T-helper 2 cell (primary cell): Measurements from ENCODE around the gene SLC4A7.
"Not testable (repeated sequence)": the region's sequence is repeated elsewhere in the genome, so short reads cannot be mapped to it uniquely, and the experiment has no call there.

Experiments
- DNase-seq, 5 experiments: peaks; one replicate each; pipeline versions ENCODE4 v3.0.0 to v3.0.0-alpha.2; 2012 to 2022

SLC4A7 gene

GRCh38 chr3:27486336-27486735 lies 2.2 kb upstream of the SLC4A7 start:
- no peak for DNase-seq

- DNase-seq: no peak
Measured at GRCh38 chr3:27485866-27486265, 1.7 kb upstream of the SLC4A7 start.

GRCh38 chr3:27483117-27484014 lies 818 bp downstream of the SLC4A7 start:
- DNase-seq: peak; percentile 8 to 66 (median 16)

GRCh38 chr3:27479806-27480543 lies 4.2 kb downstream of the SLC4A7 start:
- DNase-seq: peak in 2 of 5 experiments; percentile 3 to 87

GRCh38 chr3:27471923-27472550 lies 12.1 kb downstream of the SLC4A7 start:
- no peak for DNase-seq

- no peak for DNase-seq
Measured at GRCh38 chr3:27468283-27468886, 15.8 kb downstream of the SLC4A7 start.

GRCh38 chr3:27467545-27467944 lies 16.6 kb downstream of the SLC4A7 start:
- peak in 1 of 5 experiments; percentile 66 for DNase-seq

GRCh38 chr3:27464646-27465045 lies 19.5 kb downstream of the SLC4A7 start:
- DNase-seq: no peak

GRCh38 chr3:27462228-27462627 lies 22.0 kb downstream of the SLC4A7 start:
- no peak for DNase-seq

GRCh38 chr3:27458929-27459328 lies 25.3 kb downstream of the SLC4A7 start:
- no peak for DNase-seq

- no peak for DNase-seq
Measured at GRCh38 chr3:27456554-27456953, 27.6 kb downstream of the SLC4A7 start.

GRCh38 chr3:27454914-27455313 lies 29.3 kb downstream of the SLC4A7 start:
- peak in 1 of 5 experiments; percentile 46 for DNase-seq

- peak in 1 of 5 experiments; percentile 26 for DNase-seq
Measured at GRCh38 chr3:27454461-27454860, 29.7 kb downstream of the SLC4A7 start.

GRCh38 chr3:27452368-27453090 lies 31.7 kb downstream of the SLC4A7 start:
- DNase-seq: no peak

- no peak for DNase-seq
Measured at GRCh38 chr3:27451842-27452241, 32.3 kb downstream of the SLC4A7 start.

- no peak for DNase-seq
Measured at GRCh38 chr3:27451251-27451650, 32.9 kb downstream of the SLC4A7 start.

GRCh38 chr3:27449530-27450150 lies 34.5 kb downstream of the SLC4A7 start:
- DNase-seq: no peak

- DNase-seq: not testable (repeated sequence)
Measured at GRCh38 chr3:27442995-27443394, 41.2 kb downstream of the SLC4A7 start.

- DNase-seq: not testable (repeated sequence)
Measured at GRCh38 chr3:27438352-27438751, 45.8 kb downstream of the SLC4A7 start.

GRCh38 chr3:27431116-27431515 lies 53.1 kb downstream of the SLC4A7 start:
- DNase-seq: no peak

- DNase-seq: no peak
Measured at GRCh38 chr3:27429909-27430308, 54.3 kb downstream of the SLC4A7 start.

- DNase-seq: no peak
Measured at GRCh38 chr3:27428446-27428845, 55.7 kb downstream of the SLC4A7 start.
